HepG2 (cell line): ENCODE results near the gene HEYL. TPM values are rescaled to one million over a fixed set of nuclear protein-coding genes. Genes with fewer than 3 reads are reported as not detected.

Source experiments
- ARID4A ChIP-seq: sonication (generic); formaldehyde crosslinking; IDR thresholded peaks from 2 replicates; pipeline ENCODE4 v1.5.0; 2020; ENCODE audit warnings: mild to moderate bottlenecking, missing genetic modification reagents, borderline replicate concordance
- CHD4 ChIP-seq: fragments of 200-600 bp; sonication (generic); IDR thresholded peaks from 2 replicates; pipeline ENCODE4 v1.7.0; 2017; ENCODE audit warnings: mild to moderate bottlenecking, low read length, borderline replicate concordance
- DZIP1 ChIP-seq: sonication (generic); formaldehyde crosslinking; IDR thresholded peaks from 2 replicates; pipeline ENCODE4 v1.5.0; 2020; ENCODE audit warnings: mild to moderate bottlenecking, missing genetic modification reagents
- KLF11 ChIP-seq: IDR thresholded peaks from 2 replicates; pipeline ENCODE4 v1.6.1; 2016; ENCODE audit warnings: missing compliant biosample characterization
- KMT2A ChIP-seq: sonication (generic); formaldehyde crosslinking; IDR thresholded peaks from 2 replicates; pipeline ENCODE4 v1.4.0; 2020; ENCODE audit warnings: missing genetic modification reagents
- NFKB2 ChIP-seq: sonication (generic); formaldehyde crosslinking; IDR thresholded peaks from 2 replicates; pipeline ENCODE4 v1.4.0; 2020; ENCODE audit warnings: missing genetic modification reagents, borderline replicate concordance
- RBM39 ChIP-seq: fragments of 200-400 bp; formaldehyde crosslinking; IDR thresholded peaks from one replicate; pipeline ENCODE4 v1.6.1; 2018; ENCODE audit warnings: antibody characterized with exemption, mild to moderate bottlenecking, low read depth, low read length; ENCODE audit not compliant: poor library complexity, severe bottlenecking
- SALL1 ChIP-seq: sonication (generic); formaldehyde crosslinking; IDR thresholded peaks from 2 replicates; pipeline ENCODE4 v1.8.0; 2022; ENCODE audit warnings: mild to moderate bottlenecking, missing genetic modification reagents
- SALL2 ChIP-seq: sonication (generic); formaldehyde crosslinking; IDR thresholded peaks from 2 replicates; pipeline ENCODE4 v1.8.1; 2023; ENCODE audit warnings: mild to moderate bottlenecking, missing genetic modification reagents, inconsistent platforms
- YEATS4 ChIP-seq: sonication (generic); formaldehyde crosslinking; IDR thresholded peaks from 2 replicates; pipeline ENCODE4 v1.4.0; 2020; ENCODE audit warnings: missing genetic modification reagents, borderline replicate concordance
- ZNF12 ChIP-seq: sonication (generic); formaldehyde crosslinking; IDR thresholded peaks from 2 replicates; pipeline ENCODE4 v1.5.0; 2020; ENCODE audit warnings: missing genetic modification reagents
- polyA plus RNA-seq, 8 experiments: library from polyadenylated mRNA; depleted of rRNA in 3 of 8; stranded (reverse) in 7 of 8; unstranded in 1 of 8; fragments of >200 nt; fragmentation: Illumina TruSeq in 4 of 8; extraction: Trizol in 4 of 8; gene quantifications; 2 replicates each; pipeline versions ENCODE4 v1.2.1 to v1.2.3, GENCODE V29; 2011 to 2016; ENCODE audit warnings: low read depth in 4 of 8, missing spikeins in 1 of 8, mixed read lengths in 1 of 8; ENCODE audit not compliant: insufficient read depth in 1 of 8
- total RNA-seq, 5 experiments: library from RNA; depleted of rRNA; stranded (reverse); fragments of >200 nt; fragmentation: Illumina TruSeq; extraction: Trizol; gene quantifications; 2 replicates each; pipeline ENCODE4 v1.2.3, GENCODE V29; 2016; ENCODE audit warnings: low read depth in 1 of 5
- TF ChIP-seq, protein P1 (sequence below): sonication (generic); formaldehyde crosslinking; IDR thresholded peaks from 2 replicates; pipeline ENCODE4 v1.4.0; 2020; ENCODE audit warnings: missing genetic modification reagents
- TF ChIP-seq, protein P2 (sequence below): sonication (generic); formaldehyde crosslinking; IDR thresholded peaks from 2 replicates; pipeline ENCODE4 v1.4.0; 2020; ENCODE audit warnings: mild to moderate bottlenecking, missing genetic modification reagents

Gene HEYL
- total and polyA plus RNA-seq, 2 of the 13 experiments (the other 11 are each of a cell fraction or from before 2014, with no cell fraction given), result 0.03 to 0.04 TPM

GRCh38 chr1:39575191-39576015, 64.0 kb downstream of the HEYL start (continued):
- TF ChIP-seq, protein P1, sequence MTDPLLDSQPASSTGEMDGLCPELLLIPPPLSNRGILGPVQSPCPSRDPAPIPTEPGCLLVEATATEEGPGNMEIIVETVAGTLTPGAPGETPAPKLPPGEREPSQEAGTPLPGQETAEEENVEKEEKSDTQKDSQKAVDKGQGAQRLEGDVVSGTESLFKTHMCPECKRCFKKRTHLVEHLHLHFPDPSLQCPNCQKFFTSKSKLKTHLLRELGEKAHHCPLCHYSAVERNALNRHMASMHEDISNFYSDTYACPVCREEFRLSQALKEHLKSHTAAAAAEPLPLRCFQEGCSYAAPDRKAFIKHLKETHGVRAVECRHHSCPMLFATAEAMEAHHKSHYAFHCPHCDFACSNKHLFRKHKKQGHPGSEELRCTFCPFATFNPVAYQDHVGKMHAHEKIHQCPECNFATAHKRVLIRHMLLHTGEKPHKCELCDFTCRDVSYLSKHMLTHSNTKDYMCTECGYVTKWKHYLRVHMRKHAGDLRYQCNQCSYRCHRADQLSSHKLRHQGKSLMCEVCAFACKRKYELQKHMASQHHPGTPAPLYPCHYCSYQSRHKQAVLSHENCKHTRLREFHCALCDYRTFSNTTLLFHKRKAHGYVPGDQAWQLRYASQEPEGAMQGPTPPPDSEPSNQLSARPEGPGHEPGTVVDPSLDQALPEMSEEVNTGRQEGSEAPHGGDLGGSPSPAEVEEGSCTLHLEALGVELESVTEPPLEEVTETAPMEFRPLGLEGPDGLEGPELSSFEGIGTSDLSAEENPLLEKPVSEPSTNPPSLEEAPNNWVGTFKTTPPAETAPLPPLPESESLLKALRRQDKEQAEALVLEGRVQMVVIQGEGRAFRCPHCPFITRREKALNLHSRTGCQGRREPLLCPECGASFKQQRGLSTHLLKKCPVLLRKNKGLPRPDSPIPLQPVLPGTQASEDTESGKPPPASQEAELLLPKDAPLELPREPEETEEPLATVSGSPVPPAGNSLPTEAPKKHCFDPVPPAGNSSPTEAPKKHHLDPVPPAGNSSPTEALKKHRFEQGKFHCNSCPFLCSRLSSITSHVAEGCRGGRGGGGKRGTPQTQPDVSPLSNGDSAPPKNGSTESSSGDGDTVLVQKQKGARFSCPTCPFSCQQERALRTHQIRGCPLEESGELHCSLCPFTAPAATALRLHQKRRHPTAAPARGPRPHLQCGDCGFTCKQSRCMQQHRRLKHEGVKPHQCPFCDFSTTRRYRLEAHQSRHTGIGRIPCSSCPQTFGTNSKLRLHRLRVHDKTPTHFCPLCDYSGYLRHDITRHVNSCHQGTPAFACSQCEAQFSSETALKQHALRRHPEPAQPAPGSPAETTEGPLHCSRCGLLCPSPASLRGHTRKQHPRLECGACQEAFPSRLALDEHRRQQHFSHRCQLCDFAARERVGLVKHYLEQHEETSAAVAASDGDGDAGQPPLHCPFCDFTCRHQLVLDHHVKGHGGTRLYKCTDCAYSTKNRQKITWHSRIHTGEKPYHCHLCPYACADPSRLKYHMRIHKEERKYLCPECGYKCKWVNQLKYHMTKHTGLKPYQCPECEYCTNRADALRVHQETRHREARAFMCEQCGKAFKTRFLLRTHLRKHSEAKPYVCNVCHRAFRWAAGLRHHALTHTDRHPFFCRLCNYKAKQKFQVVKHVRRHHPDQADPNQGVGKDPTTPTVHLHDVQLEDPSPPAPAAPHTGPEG (CRISPR knock-in tag), result 0 out of 2 replicates have a peak, but pooled peaks have one; percentile 30
- TF ChIP-seq NFKB2 (CRISPR knock-in tag) (0 out of 2 replicates have a peak, but pooled peaks have one; percentile 54), YEATS4 (CRISPR knock-in tag) (peak; percentile 52; the same call in 1 of the 2 replicates), DZIP1 (CRISPR knock-in tag) (0 out of 2 replicates have a peak, but pooled peaks have one; percentile 28), SALL1 (peak; percentile 36; the same call in 1 of the 2 replicates), RBM39 (peak; percentile 14), CHD4 (no peak), KLF11 (no peak), ZNF12 (CRISPR knock-in tag) (0 out of 2 replicates have a peak, but pooled peaks have one; percentile 12), KMT2A (0 out of 2 replicates have a peak, but pooled peaks have one; percentile 55), SALL2 (CRISPR knock-in tag) (0 out of 2 replicates have a peak, but pooled peaks have one; percentile 18), ARID4A (peak; percentile 54)
- TF ChIP-seq, protein P2, sequence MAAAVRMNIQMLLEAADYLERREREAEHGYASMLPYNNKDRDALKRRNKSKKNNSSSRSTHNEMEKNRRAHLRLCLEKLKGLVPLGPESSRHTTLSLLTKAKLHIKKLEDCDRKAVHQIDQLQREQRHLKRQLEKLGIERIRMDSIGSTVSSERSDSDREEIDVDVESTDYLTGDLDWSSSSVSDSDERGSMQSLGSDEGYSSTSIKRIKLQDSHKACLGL (CRISPR knock-in tag), result peak; percentile 47; the same call in 1 of the 2 replicates
